Jurkat, Clone E6-1 (cell line): ENCODE results near the gene TCEANC.
A peak's percentile ranks its signal among the peaks of the same experiment; 100 is the strongest.
"Not testable (repeated sequence)": the region's sequence is repeated elsewhere in the genome, so short reads cannot be mapped to it uniquely, and the experiment has no call there.

ENCODE experiments used
- DNase-seq: peaks from one replicate; pipeline ENCODE4 v3.0.0-alpha.2; 2011; ENCODE audit warnings: low read depth, low spot score
- H3K4me3 ChIP-seq: 2 replicates; pipeline ENCODE4 v1.5.1; 2011; ENCODE audit warnings: mild to moderate bottlenecking, low read length, control low read depth, moderate library complexity

Gene TCEANC

GRCh38 chrX:13652287-13652793 lies 601 bp upstream of the TCEANC start:
- DNase-seq = no peak
- peak overlapping the region; percentile 51 for H3K4me3 ChIP-seq

GRCh38 chrX:13654116-13654515 lies 1.2 kb downstream of the TCEANC start:
- DNase-seq = no peak
- H3K4me3 ChIP-seq = peak overlapping the region; percentile 70

- no peak for DNase-seq
- no peak overlapping the region for H3K4me3 ChIP-seq
Observed at GRCh38 chrX:13655674-13656073, 2.7 kb downstream of the TCEANC start.

- H3K4me3 ChIP-seq = no peak overlapping the region
- peak; percentile 40 for DNase-seq
Observed at GRCh38 chrX:13658602-13659001, 5.7 kb downstream of the TCEANC start.

GRCh38 chrX:13659063-13659462 lies 6.1 kb downstream of the TCEANC start:
- no peak for DNase-seq
- no peak overlapping the region for H3K4me3 ChIP-seq

- DNase-seq = no peak
- no peak overlapping the region for H3K4me3 ChIP-seq
Observed at GRCh38 chrX:13661735-13662288, 8.9 kb downstream of the TCEANC start.

- H3K4me3 ChIP-seq = no peak overlapping the region
- DNase-seq = no peak
Observed at GRCh38 chrX:13662355-13662791, 9.4 kb downstream of the TCEANC start.

- DNase-seq = no peak
Observed at GRCh38 chrX:13664020-13664419, 11.1 kb downstream of the TCEANC start.

GRCh38 chrX:13666836-13667235 lies 13.9 kb downstream of the TCEANC start:
- DNase-seq = no peak
- H3K4me3 ChIP-seq = no peak overlapping the region

More at GRCh38 chrX:13664020-13664419, 11.1 kb downstream of the TCEANC start:
- no peak overlapping the region for H3K4me3 ChIP-seq

GRCh38 chrX:13667919-13668318 lies 15.0 kb downstream of the TCEANC start:
- DNase-seq = no peak
- no peak overlapping the region for H3K4me3 ChIP-seq

GRCh38 chrX:13669246-13669737 lies 16.4 kb downstream of the TCEANC start:
- H3K4me3 ChIP-seq = no peak overlapping the region
- DNase-seq = no peak

GRCh38 chrX:13669755-13670154 lies 16.8 kb downstream of the TCEANC start:
- H3K4me3 ChIP-seq, DNase-seq: not testable (repeated sequence)

GRCh38 chrX:13670197-13670596 lies 17.3 kb downstream of the TCEANC start:
- H3K4me3 ChIP-seq = no peak overlapping the region
- DNase-seq = no peak

GRCh38 chrX:13673016-13673415 lies 20.1 kb downstream of the TCEANC start:
- H3K4me3 ChIP-seq = no peak overlapping the region
- no peak for DNase-seq

GRCh38 chrX:13676885-13677284 lies 23.9 kb downstream of the TCEANC start:
- no peak overlapping the region for H3K4me3 ChIP-seq
- DNase-seq = no peak

GRCh38 chrX:13679700-13680099 lies 26.8 kb downstream of the TCEANC start:
- DNase-seq, H3K4me3 ChIP-seq: not testable (repeated sequence)

- no peak overlapping the region for H3K4me3 ChIP-seq
- no peak for DNase-seq
Observed at GRCh38 chrX:13681595-13681994, 28.7 kb downstream of the TCEANC start.

- no peak for DNase-seq
- no peak overlapping the region for H3K4me3 ChIP-seq
Observed at GRCh38 chrX:13684361-13684760, 31.4 kb downstream of the TCEANC start.

- no peak for DNase-seq
- H3K4me3 ChIP-seq = no peak overlapping the region
Observed at GRCh38 chrX:13685126-13685763, 32.3 kb downstream of the TCEANC start.

GRCh38 chrX:13687203-13687602 lies 34.3 kb downstream of the TCEANC start:
- H3K4me3 ChIP-seq = no peak overlapping the region
- DNase-seq = no peak
